ENCODE measurements around the gene TBX10.
"Not testable (repeated sequence)": the region's sequence is repeated elsewhere in the genome, so short reads cannot be mapped to it uniquely, and the experiment has no call there.

The TBX10 gene

GRCh38 chr11:67664213-67664585 is 24.6 kb upstream of the TBX10 start:
- no peak for DNase-seq

DNA sequence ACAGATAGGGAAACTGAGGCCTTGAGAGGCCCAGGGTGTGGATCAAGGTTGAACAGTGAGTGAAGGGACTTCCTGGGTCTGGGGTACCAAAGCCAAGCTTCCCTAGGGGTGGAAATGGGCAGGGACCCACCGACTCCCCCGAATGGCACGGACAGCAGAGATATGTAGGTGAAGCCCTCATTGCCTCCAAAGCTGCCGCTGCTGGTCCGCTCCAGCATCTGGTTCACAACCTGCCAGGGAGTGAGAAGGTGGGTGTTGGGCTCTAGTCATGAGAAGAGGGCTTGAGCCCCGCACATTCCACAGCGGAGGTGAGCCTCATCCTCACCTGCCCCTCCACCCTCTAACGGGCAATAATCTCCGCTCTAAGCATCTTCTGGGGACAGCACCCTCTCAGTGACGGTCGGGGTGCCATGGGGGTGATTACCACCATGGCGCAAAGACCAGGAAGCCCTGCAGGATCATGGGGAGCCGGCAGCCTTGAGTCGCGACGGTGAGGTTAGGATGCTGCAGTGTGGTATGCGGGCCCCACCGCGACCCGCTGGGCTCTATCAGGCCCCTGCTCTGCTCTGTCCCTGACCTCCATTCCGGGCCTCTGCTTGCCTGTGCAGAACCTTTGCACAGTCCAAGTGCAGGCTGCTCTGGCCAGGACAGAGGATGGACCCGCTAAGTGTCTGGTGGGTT is 24.1 kb upstream of the TBX10 start:
- DNase-seq = no peak

DNA sequence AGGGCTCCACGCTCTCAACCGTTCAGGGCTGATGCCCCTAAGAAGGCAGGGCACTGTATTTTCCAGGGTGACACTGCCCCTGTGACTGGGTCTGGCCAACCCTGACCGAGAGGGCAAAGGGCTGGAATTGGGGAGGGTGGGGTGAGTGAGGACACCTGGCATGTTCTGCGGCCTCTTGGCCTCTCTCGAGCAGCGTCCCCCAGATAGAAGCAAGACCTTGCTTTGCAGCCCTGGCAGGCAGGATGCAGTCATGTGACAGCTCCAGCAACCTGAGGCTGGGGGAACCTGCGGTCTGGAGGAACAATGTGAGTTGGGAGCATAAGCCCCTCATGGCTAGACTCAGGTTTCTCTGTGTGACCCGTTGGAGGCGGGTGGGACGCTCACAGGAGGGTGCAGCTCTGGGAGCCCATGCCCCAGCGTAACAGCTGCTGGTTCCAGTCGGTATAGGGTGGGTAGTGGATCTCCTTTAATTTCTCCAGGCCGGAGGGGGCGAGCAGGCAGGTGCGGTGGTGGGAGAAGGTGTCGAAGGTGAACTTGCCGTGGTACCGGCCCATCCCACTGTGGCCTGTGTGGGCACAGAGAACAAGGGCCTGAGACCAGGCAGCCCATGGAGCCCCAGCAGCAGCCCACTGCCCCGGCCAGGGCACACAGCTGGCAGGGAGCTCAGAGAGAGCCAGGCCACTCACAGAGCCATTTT is 23.4 kb upstream of the TBX10 start:
- DNase-seq = no peak

GRCh38 chr11:67662142-67662834 is 22.7 kb upstream of the TBX10 start:
- no peak for DNase-seq

DNA sequence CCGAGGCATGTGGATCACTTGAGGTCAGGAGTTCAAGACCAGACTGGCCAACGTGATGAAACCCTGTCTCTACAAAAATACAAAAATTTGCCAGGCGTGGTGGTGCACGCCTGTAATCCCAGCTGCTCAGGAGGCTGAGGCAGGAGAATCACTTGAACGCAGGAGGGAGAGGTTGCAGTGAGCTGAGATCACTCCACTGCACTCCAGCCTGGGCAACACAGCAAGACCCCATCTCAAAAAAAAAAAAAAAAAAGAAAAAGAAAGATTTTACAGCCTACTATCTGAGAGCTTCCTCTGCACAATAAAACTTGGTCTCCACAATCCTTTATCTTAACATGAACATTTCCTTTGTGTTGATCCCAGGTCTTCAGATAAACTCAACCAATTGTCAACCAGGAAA is 21.2 kb upstream of the TBX10 start:
- not testable (repeated sequence) for DNase-seq

DNA sequence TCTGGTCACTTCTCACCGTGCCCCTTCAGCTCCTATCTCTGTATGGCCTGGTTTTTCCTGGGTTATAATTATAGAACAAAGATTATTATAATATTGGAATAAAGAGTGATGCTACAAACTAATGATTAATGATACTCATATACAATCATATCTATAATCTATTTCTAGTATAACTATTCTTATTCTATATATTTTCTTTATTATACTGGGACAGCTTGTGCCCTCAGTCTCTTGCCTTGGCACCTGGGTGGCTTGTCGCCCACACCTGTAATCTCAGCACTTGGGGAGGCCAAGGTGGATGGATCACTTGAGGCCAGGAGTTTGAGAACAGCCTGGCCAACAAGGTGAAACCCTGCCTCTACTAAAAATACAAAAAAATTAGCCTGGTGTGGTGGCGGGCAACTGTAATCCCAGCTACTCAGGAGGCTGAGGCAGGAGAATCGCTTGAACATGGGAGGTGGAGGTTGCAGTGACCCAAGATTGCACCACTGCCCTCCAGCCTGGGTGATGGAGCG is 20.1 kb upstream of the TBX10 start:
- DNase-seq = not testable (repeated sequence)

DNA sequence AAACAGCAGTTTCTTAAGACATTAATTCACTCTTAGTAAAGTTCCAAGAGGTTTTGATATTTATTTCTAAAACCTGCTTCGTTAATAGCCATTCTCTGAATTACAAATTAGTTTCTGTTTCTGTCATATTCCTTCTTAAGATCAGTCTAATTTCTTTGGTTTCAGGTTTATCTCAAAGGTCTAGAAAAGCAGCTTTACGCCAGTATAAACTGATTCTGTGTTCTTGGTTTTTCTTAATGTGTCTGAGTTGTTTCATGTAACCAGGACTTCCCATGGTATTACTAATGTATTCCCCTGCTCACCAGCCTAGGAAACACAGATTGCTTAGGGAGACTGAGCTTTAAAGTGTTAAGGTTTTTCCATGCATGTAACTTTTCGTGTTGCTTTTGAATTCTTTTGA is 17.7 kb upstream of the TBX10 start:
- DNase-seq = no peak

GRCh38 chr11:67656278-67656922 is 16.8 kb upstream of the TBX10 start:
- DNase-seq = no peak

DNA sequence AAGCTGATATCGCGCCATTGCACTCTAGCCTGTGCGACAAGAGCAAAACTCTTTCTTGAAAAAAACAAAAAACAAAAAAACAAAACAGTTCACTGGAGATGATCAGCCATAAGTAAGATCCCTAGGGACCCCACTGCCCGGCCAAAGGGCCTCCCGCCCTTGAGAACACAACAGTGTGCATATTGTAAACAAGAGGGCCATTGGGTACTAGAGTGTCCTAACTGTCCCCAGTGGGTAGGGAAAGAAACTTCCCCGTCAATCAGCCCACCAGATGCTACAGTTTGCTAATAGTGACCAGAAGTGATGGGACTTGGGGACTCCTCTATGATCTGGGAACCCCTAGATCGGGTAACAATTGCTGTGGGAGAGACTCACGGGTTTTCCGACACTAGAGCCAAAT is 14.7 kb upstream of the TBX10 start:
- no peak for DNase-seq

DNA sequence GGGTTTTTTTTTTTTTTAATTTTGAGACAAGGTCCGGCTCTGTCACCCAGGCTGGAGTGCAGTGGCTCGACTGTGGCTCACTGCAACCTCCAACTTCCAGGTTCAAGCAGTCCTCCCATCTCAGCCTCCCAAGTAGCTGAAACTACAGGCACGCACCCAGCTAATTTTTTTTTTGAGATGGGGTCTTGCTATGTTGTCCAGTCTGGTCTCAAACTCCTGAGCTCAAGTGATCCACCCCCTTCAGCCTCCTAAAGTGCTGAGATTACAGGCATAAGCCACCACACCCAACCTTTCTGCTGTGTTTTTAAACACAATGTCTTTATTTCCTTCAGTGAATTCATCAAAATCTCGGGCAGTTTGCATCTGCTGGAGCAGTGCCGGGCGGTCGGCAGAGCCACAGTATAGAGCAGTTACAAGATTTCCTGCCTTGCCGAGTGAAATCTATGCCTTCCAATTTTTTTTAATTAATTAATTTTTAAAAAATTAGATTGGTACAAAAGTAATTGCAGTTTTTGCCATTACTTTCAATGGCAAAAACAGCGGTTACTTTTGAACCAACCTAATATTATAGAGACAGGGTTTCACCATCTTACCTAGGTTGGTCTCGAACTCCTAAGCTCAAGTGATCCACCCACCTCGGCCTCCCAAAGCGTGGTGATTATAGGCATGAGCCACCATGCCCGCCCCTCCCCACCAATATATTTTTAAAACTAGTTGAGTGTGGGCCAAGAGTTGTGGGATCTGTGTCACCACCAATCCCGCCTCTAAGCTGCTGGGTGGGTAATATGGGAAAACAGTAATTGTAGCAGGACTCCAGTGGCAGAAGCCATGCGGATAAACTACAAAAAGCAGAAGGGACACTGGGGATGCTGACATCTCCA is 13.6 kb upstream of the TBX10 start:
- DNase-seq = no peak

- DNase-seq = no peak
Measured at GRCh38 chr11:67651976-67652781, 12.6 kb upstream of the TBX10 start.

- DNase-seq = no peak
Measured at GRCh38 chr11:67649634-67650510, 10.3 kb upstream of the TBX10 start.

GRCh38 chr11:67648796-67649613 is 9.4 kb upstream of the TBX10 start:
- DNase-seq = no peak

GRCh38 chr11:67648140-67648795 is 8.7 kb upstream of the TBX10 start:
- peak; percentile 28 for DNase-seq

DNA sequence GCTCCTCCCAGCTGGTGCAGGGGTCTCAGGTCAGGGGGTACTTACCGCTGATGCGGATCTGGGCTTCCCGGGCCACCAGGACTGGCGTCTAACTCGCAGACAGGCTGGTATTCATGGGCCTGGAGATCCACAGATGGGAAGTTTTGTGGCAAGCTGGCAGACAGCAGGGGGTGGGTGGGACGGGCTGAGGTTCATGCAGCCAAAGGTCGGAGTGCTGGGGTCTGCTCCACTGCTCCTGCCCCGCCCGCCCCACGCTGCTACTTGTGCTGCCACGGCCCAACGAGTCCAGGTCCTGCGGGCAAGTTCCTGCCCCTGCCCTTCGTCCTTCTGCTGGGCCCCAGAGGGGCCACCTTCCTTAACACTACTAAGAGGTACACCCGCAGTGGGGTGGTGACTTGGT is 7.9 kb upstream of the TBX10 start:
- no peak for DNase-seq

GRCh38 chr11:67646535-67647336 is 7.2 kb upstream of the TBX10 start:
- no peak for DNase-seq

DNA sequence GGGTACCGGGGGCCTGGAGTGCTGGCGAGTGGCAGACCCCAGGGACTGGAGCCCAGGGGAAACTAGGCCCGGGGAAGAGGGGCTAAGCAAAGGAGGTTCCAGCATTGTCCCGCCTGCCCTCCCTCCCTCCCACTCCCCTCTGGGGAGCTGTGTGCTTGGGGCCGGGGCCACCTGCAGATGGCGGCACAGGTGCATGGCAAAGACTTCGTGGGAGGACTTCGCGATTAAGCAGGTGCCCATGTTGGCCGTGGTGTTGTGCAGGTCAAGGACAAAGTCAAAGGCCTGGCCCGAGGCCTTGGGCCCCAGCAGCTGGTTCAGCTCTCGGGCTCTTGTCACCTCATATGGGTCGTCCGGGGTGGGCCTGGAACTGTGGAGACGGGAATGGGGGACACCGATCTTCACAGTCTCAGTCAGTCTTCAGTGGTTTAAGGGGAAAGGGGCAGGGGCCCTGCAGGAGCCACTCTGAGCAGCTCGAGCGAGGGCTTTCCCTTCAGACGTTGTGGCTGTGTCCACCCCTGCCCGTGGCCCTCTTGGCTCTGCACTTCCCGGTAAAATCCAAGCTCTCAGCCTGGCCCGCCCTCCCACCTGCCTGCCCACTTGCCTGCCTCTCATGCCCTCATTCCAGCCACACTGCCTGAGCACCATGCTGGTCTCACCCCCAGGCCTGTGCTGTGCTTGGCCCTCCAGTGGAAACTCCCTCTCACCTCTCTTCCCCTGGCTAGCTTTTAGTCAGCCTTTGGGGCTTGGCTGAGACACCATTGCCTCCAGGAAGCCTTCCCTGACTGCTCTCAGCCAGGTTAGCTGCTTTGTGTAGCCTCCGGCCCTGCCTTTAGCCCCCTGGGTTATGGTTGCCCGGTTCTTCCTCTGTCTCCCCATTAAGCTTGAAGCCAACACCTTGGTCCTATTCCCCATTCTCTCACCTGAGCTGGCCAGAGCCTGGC is 6.2 kb upstream of the TBX10 start:
- DNase-seq = no peak

Measured in NCI-H1694 treated with DMSO at 0.1 percent for 48 hours (cell line).